ACHN (cell line): ENCODE results near the gene COPZ2.
"Not testable (repeated sequence)": the region's sequence is repeated elsewhere in the genome, so short reads cannot be mapped to it uniquely, and the experiment has no call there.

Experiments
- DNase-seq: peaks from one replicate; pipeline ENCODE4 v3.0.0-alpha.2; 2015
- in situ Hi-C: cut with HindIII; loops from 2 replicates; pipeline ENCODE4 v1.10.0; 2017; ENCODE audit warnings: low sequenced_read_pairs, low pct_ligation_motif_present, low pct_unique_long_range_greater_than_20kb

The COPZ2 gene

DNA sequence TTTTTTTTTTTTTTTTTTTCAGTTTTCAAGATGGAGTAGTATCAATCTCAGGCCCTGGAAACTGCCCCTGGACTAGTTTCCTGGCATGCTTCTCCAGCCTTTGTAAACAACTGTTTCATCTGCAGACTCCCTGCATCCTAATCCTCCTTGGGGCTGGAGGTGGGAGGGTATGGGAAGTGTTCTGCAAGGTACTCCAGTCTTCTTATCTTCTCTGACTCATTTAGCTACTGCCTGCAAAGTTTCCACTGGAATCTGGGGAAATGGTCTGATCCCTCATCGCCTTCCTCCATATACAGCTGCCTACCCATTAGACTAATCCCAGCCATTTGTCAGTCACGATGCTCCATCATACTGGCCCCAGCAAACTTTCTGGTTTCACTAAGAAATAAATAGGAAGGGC is 21.5 kb downstream of the COPZ2 start:
- DNase-seq: no peak
- in situ Hi-C loops: no loop called here

DNA sequence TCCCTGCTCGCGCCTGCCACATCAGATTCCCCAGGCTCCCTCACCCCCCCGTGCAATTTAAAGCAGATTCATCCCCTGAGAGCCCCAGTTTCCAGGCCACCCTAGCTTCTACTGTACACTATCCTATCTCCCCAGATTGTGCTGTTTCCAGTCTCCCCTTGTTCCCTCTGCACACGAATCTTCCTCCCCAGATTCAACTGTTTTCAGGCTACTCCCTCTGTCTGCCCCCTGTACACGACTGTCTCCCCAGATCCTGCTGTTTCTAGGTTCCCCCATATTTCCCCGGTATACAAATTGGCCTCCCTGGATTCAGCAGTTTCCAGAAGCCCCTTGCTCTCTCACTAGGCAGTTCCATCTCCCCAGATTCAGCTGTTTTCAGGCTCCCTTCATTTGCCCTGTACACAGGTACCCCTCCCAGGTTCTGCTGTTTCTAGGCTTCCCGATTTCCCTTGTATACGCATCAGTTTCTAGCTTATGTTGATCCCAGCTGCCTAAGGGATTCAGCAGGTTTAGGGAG is 22.9 kb downstream of the COPZ2 start:
- in situ Hi-C loops: no loop called here
- DNase-seq: no peak

DNA sequence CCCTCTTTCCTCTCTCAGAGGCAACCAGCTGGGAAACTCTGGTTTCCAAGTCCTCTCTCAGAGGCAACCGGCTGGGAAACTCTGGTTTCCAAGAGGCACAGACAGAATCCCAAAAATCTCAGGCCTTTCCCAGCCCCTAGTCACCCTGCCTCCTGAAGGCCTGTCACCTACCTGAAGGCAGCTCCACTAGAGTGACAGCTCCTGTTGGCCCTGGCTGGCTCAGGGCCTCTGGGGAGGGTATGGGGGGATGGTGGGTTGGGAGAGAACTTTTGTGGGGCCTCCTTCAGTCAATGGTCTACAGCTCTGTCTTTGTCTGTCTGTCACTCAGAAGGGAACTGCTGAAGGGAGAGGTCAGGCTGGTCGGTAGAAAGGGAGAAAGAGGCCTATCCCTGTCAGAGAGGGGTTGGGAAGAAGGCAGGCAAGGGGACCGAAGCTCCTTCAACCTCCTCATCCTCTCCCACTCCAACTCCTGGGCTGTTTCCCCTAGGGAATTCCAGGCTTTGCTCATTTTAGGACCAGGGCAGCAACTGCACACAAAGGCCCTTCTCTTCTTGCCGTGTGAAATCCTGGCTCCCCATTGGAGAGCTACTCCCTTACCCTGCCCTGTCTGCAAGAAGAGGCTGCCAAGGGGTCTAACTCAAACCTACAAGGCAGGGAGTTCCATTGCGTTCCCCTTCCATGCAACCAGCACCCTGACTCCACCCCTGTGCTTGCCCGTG is 23.6 kb downstream of the COPZ2 start:
- in situ Hi-C loops: no loop called here
- DNase-seq: no peak

DNA sequence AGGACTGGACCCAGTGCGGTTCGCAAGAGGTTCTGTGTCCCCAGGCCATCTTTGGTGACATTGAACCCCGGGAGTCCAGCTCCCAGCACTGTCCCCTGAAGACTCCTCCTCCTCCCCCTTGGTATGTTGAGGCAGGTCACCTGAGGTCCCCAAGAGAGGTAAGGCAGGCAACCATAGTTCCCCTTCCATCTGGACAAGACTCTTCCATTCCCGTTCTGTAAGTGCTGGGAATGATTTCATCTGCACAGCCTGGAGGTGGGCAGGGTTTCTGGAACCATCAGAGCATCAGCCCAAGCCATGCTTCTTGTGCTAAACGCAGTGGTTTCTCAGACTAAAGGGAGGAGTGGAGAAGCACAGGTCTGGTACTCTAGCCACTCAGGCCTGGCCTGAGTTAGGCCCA is 24.9 kb downstream of the COPZ2 start:
- in situ Hi-C loops: no loop called here
- DNase-seq: no peak

DNA sequence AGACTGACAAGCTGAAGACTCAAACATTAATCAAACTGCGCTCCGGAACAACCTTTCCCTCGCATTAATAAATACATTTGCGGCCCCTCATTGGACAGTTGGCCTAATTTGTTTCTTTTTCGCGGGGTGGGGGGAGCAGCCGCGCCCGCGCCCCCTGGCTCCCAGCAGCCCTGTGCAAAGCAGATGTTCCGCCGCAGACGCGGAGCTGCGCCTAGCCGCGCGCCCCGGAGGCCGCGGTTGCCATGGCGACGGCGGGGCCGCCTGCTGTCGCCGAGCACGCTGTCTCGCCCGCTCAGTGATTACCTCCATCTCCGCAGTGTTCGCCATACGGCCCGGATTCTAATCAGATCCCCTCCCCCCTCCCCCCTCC is 25.5 kb downstream of the COPZ2 start:
- DNase-seq: peak; percentile 27
- in situ Hi-C loops: no loop called here

DNA sequence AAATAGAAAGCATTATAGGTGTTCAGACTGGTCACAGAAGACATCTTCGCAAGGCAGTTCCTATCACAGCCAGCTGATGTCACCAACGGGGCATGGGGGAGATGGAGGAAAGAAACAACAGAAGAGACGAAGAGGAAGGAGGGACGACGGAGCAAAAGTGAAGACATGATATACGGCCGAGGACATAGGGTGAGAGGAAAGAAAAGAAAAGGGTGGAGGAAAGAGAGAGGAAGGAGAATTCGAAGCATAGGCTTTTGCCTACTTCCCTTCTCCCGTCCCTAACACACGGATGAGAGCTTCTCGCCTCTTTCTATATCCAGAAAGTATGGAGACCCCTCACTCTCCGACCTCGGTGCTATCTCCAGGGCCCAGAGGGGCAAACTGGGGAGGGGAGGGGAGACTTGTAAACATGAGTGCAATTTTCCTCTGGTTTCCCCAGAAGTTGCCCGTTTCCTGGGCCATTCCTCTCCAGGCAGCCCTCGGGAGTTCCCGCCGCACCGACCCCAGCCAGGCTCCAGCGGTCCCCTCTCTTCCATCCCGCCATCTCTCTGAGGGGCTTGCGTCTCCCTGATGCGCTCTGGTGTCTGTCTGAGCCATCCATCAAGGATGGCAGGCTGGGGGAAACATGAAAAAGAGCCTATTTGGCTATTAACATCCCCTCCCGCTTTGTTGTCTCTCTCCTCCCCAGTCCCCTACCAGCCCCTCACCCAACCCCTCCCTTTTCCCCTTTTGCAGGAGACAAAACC is 26.0 kb downstream of the COPZ2 start:
- in situ Hi-C loops: no loop called here
- peak; percentile 51 for DNase-seq

DNA sequence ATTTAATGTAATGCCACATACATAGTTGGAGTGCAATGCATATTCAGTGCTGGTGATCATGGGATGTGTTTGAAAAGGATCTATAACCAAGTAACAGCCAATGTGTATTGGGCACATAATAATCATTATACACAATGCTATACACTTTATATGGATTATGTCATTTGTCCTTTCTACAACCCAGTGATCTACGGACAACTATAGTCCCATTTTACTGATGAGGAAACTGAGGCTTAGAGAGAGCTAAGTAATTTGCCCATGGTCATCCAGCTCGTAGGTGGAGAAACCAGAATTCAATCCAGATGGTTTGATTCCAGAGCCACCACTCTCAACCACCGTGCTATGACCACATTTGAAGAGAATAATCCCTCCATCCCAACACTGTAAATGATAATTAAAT is 27.4 kb downstream of the COPZ2 start:
- no peak for DNase-seq
- in situ Hi-C loops: no loop called here

DNA sequence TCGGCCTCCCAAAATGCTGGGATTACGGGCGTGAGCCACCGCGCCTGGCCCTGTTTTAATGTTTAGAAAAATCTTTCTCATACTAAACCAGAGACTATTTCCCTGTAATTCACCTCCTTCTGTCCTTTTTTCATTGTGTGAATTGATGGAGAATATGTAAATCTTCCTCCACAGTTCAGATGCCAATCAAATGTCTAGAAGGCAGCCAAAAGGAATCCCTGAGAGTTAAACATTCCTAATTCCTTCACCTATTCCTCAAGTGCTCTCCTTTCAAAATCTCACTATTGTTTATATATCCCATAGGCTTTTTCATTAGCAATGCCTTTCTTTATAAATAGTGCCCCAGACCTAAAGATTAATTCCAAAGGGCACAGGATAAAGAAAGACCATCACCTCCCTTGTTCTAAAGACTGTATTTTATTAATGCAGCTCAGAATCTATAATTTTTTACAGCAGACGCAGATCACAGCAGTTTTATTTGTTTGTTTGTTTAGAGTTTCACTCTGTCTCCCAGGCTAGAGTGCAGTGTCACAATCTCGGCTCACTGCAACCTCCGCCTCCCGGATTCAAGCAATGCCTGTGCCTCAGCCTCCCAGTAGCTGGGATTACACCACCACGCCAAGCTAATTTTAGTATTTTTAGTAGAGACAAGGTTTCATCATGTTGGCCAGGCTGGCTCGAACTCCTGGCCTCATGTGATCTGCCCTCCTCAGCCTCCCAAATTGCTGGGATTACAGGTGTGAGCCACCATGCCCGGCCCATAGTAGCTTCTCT is 30.5 kb downstream of the COPZ2 start:
- no peak for DNase-seq
- in situ Hi-C loops: no loop called here

DNA sequence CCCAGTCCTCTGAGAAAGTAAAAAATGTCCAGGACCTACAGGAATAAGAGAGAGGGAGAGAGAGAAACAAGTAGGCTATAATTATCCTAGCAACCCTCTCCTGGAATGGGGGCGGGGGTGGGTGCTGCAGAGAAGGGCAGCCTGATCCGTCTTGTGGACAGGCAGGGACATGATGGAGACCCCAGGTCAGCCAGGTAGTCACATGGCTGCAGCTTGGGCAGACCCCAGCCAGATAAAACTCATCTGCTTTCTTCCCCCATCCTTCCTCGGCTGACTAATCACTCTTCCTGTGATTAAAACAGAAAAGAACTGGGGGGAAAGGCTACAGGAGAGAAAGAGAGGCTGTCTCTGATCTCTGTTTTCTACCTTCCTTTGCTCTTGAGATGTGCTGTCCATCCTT is 32.6 kb downstream of the COPZ2 start:
- in situ Hi-C loops: no loop called here
- no peak for DNase-seq

DNA sequence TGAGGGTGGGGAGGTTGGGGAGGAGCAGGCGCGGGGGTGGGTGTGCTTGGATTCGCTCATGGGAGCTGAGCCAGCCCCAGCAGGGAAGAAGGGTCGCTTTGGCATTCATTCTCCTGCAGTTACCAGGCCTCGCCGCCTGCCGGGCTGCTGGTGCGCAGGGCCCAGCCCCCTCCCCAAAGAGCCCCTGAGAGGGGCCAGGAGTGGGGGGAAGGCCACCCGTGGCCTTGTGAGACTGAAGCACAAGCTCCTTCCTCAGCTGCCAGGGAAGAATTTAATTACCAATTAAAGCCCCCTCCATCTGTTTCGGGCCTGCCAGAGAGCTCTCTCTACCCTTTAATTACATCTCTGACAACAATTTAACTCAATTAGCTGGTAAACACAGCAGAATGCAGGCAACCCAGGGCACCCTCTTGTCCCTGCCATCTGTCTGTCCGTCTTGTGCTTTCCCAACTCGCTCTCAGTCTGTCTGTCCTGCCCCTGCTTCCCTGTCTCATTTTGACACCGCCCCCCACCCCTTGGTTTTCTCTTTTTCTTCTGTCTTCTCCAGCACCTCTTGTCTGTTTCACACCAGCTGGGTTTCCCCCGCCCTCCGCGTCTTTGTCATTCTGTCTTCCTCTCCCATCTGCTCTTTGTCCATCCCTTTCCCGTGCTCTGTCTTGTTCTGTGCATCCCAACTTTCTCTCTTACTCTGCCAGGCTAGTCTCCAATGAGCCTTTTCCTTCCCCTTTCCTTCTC is 34.0 kb downstream of the COPZ2 start:
- no peak for DNase-seq
- in situ Hi-C loops: no loop called here

DNA sequence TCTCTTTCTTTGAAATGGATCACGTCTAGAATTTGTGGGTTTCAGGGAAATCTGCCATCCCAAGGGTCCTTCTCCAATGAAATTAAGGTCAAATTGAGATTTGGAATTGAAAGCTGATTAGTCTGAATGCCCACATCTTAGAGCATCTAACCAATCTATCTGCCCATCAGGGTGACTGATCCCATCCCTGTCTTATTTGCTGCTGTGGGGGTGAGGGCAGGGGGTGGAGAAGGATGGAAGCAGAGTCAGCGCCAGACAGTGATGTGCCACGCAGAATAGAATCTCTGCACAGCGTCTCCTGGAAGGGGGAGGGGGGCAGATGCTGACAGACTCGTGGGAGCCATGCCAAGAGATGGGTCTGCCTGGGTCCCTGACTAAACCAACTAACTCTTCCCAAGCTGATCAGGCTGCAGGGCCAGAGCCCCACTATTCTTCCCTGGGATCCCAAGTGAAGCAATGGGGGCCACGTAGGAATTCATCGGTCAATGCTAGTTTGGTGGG is 34.6 kb downstream of the COPZ2 start:
- DNase-seq: no peak
- in situ Hi-C loops: no loop called here

DNA sequence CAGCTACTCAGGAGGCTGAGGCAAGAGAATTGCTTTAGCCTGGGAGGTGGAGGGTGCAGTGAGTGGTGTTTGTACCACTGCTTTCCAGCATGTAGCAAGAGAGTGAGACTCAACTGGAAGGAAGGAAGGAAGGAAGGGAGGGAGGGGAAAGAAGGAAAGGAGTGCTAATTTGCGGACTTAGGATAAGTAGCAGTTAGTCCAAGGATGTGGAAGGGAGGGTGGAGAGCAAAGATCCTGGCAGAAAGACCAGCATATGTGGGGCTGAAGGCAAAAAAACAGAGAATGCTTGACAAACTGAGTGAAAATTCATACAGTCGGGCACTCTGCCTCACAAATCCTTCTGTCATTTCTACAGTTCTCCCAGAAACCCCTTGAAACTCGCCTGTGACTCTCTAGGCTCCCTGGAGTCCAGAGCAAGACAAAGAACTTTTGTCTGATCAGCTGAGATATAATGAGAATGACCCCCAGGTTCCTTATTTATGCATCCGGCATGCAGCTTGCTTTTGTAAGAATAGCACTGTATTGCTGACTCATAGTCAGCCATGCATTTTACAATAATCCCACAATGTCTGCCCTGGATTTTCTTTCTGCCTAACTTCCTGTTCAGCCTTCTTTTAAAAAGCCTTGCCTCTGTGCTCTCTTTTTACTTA is 35.2 kb downstream of the COPZ2 start:
- in situ Hi-C loops: no loop called here
- DNase-seq: peak; percentile 78

DNA sequence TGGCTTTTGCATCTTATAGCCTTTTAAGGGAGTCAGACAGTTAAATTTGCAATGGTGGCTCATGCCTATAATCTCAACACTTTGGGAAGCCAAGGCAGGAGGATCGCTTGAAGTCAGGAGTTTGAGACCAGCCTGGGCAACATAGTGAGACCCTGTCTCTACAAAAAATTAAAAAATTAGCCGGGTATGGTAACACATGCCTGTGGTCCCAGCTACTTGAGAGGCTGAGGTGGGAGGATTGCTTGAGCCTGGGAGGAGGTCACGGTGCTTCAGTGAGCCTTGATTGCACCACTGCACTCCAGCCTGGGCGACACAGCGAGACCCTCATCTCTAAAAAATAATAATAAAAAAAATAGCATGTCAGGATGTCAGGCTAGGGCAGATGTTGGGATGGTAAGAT is 35.9 kb downstream of the COPZ2 start:
- in situ Hi-C loops, DNase-seq: not testable (repeated sequence)

DNA sequence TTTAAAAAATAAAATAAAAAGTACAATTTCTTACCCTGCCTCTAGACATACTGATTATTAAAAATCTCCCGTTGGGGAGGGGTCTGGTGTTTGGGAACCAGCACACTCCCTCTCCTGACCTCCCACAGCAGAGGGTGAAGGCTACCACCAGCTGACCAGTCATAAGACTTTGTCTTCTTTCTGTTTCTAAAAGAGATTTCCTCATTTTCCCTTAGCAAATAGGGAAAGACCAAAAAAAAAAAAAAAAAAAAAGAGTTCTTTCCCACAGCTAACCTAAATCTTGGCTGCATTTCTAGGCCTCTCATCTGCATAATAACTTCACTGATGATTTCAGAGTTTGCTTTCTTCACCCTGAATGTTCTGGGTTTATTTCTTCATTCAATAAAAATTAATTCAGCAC is 36.4 kb downstream of the COPZ2 start:
- in situ Hi-C loops: no loop called here
- no peak for DNase-seq

DNA sequence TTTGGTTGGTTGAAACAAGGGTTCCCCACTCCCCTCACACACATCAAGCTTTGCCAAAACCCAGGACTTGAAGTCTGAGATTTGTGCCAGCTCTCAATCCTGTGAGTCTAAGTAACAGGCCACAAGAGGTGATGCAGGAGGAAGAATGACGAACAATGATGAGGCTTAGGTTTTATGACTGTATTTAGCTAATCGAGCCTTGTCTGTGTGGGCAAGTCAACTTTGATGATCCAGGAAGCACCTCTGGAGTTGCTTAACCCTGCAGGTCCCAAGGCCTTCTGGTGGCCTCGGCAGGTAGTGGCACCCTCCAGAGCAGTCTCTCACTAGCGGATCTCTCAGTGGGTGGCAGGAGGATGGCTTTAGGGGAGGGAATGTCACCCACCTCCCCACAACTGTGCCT is 38.0 kb downstream of the COPZ2 start:
- no peak for DNase-seq
- in situ Hi-C loops: no loop called here

DNA sequence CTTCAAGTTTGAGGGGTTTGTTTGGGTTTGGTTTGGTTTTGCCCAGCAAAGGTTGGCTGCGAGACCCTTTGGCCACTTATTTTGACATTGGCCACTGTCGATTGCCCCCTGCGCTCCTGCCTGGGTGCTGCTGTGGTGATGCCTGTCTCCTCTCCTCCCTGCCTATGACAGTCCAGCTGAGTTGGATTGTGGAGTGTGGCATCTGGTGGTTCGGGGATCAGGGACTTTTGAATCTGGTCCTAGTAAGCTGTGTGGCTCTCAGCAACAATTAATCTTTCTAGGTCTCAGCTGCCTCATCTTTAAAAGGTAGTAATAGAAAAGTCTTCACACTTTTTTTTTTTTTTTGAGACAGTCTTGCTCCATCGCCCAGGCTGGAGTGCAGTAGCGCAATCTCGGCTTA is 39.6 kb downstream of the COPZ2 start:
- in situ Hi-C loops: no loop called here
- no peak for DNase-seq

DNA sequence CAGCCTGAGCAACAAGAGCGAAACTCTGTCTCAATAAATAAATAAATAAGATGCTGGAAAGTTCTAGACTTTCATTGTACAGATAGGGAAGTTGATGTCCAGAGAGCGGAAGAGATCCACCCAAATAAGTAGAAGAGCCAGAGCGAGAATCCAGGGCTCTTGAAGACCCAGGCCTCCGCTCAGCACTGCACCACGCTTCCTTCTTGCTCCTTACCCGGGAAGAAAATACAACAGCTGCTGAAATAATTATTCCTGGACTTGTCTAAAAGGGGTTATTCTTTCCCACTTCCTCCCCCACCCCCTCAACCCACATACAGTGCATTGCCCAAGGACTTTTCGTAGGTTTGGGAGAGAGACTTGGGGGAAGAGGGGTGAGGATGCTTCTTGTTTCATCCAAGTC is 40.0 kb downstream of the COPZ2 start:
- in situ Hi-C loops: no loop called here
- DNase-seq: no peak

DNA sequence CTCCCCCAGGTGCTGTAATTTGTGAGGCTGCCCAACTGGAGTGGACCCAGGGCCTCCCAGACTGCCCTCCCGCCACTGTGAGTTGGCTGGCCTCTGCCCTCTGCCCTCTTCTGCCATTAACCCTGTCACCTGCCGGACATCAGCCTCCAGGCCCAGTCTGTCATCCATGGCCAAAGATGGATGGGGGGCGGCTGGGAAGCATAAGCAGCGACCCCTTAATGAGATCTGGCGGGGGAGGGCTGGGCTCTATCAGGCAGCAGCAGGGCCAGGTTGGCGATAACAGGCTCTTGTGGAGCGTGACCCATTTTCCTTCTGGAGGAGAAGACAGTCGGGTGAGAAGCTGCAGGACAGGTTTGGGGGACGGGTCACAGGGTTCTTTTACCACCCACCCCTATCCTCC is 41.4 kb downstream of the COPZ2 start:
- DNase-seq: no peak
- in situ Hi-C loops: no loop called here
